GM18870 (cell line): ENCODE data around the gene OR56A3.
"Not testable (repeated sequence)": the region's sequence is repeated elsewhere in the genome, so short reads cannot be mapped to it uniquely, and the experiment has no call there.

ENCODE experiments used
- ATAC-seq: cut with Tn5 transposase; IDR thresholded peaks from one replicate; pipeline ENCODE4 v1.9.1; 2021; ENCODE audit warnings: moderate library complexity; ENCODE audit not compliant: unreplicated experiment

OR56A3 gene, protein sequence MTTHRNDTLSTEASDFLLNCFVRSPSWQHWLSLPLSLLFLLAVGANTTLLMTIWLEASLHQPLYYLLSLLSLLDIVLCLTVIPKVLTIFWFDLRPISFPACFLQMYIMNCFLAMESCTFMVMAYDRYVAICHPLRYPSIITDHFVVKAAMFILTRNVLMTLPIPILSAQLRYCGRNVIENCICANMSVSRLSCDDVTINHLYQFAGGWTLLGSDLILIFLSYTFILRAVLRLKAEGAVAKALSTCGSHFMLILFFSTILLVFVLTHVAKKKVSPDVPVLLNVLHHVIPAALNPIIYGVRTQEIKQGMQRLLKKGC

GRCh38 chr11:5941951-5942350 is at the start of gene OR56A3:
Gene OR56A3 (plus strand): TSS chr11:5942251. CDS start chr11:5947347, 5,096 bp downstream.
- ATAC-seq: no peak

- ATAC-seq: no peak
Measured at GRCh38 chr11:5892908-5893307, 49.1 kb upstream of the OR56A3 start, which contains the start of gene OR52E5. Gene OR52E5 (plus strand): TSS chr11:5893208. CDS start chr11:5900777, 7,569 bp downstream.

GRCh38 chr11:5899534-5899933 is 42.5 kb upstream of the OR56A3 start:
- ATAC-seq: no peak

DNA sequence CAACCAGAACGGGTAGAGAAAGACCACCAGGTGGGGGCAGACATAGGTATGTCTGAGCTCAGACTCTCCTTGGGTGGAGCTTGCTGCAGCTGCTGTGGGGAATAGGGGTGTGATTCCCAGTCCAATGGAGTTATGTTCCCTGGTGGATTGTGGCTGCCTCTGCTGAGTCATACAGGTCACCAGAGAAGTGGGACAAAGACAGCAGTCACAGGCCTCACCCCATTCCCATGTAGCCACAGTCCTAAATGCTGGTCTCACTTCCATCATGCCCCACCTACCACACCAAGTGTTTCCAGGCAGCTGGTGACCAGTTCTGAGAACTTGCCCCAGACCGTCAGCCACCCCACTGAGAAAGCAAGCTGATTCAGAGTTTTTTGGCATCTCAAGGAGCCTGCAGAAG is 31.5 kb upstream of the OR56A3 start:
- ATAC-seq: no peak

GRCh38 chr11:5922749-5923426 is 19.2 kb upstream of the OR56A3 start:
- peak; percentile 89 for ATAC-seq

- ATAC-seq: peak; percentile 57
Measured at GRCh38 chr11:5923427-5923776, 18.6 kb upstream of the OR56A3 start.

GRCh38 chr11:5923794-5924193 is 18.3 kb upstream of the OR56A3 start:
- peak; percentile 14 for ATAC-seq

DNA sequence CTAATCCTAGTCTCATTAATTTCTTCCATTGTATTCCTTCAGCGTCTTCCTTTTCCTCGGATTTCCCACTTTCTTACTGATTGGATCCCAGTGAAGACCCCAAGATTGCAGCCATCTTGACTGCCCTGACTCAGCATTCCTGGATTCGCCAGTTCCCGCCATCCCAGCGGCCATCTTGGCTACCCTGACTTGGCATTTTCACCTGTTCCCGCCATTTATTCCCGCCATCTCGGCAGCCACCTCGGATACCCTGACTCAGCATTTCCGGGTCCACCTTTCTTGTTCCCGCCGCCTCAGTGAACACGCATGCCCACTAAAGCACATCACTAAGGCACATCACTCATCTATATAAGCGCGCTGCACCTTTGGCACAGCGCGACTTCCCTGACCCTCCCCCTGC is 13.8 kb upstream of the OR56A3 start:
- ATAC-seq: no peak

- ATAC-seq: no peak
Measured at GRCh38 chr11:5928811-5929210, 13.2 kb upstream of the OR56A3 start.

- no peak for ATAC-seq
Measured at GRCh38 chr11:5929571-5930368, 12.3 kb upstream of the OR56A3 start.

DNA sequence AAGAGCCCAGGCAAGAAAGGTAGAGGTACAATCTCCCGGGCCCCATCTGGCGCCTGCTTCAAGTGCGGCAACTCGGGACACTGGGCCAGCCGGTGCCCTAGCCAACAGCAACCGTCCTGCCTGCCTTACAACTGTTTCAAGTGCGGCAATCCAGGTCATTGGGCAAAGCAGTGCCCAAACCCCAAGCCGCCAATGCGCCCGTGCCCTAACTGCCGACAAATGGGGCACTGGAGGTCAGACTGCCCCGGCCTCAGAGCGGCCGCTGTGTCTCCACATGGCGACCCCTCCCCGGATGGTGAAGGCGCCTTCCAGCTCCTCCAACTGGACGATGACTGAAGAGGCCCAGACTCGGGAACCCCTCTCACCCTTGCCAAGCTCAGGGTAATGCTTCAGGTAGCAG is 11.4 kb upstream of the OR56A3 start:
- no peak for ATAC-seq

DNA sequence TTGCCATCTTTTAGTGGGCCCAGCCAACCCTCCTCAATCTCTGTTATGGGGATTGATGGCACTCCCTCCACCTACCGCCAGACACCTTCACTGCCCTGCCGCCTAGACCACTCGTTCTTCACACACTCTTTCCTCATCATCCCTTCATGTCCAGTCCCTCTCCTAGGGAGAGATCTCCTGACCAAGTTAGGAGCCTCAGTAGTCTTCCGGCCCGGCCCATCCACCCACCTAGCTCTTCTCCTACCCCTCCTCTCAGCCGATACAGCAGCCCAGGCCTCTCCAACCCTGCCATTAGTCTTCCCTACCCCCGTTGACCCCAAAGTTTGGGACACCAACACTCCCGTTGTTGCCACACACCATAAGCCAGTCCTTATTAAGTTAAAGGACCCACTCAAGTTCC is 11.0 kb upstream of the OR56A3 start:
- no peak for ATAC-seq

DNA sequence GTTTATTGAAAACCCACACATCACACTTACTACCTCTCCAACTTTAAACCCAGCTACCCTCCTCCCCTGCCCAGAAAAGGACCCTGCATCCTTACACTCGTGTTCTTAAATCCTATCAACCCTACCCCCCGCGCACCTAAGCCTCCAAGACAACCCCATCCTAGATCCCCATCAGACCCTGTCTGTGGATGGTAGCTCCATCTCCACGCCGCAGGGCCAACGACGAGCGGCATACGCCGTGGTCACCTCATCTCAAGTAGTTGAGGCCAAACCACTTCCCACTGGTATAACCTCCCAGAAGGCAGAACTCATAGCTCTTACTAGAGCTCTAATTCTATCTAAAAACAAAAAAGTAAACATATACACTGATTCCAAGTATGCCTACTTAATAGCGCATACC is 9.4 kb upstream of the OR56A3 start:
- no peak for ATAC-seq

- no peak for ATAC-seq
Measured at GRCh38 chr11:5933116-5933515, 8.9 kb upstream of the OR56A3 start.

DNA sequence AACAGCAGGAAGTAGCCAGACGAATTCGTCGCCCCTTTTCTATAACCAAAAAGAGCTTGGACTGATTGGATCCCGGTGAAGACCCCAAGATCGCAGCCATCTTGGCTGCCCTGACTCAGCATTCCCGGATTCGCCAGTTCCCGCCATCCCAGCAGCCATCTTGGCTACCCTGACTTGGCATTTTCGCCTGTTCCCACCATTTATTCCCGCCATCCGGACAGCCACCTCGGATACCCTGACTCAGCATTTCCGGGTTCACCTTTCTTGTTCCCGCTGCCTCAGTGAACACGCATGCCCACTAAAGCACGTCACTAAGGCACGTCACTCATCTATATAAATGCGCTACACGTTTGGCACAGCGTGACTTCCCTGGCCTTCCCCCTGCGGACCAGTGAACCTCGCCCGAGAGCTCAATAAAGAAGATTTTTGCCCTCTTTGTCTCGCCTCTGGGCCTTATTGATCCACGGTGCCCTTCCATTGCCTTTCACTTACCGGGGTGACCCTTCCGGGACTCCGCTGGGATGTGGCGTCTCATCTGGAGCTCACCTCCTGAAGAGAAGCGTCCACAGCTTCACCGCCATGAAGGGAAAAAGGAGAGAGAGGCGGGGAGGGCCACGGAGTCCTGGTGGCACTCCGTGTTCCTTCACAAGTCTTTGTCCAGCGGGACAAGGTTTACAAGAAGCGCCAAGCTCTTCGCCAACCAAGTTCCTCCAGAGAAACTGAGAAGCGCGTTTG is 4.0 kb upstream of the OR56A3 start:
- ATAC-seq: no peak

GRCh38 chr11:5938603-5938965 is 3.5 kb upstream of the OR56A3 start:
- ATAC-seq: no peak

DNA sequence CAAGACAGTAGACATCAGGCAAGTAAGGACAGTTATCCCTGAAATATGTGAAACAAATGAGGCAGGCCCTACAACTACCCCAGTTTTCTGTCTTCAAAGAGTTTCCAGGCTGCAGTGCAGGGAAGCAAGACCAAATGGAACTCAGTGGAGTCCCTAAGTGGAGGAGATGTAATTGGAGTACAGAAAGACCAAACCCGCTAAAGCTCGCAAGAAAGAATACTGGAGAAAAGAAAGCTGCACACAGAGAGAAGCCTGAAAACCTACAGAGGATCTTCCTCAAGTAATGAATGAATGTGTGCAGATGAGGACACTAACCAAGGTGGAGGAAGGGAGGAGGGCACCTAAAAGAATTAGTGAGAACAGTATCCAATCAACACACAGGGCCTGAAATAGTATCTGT is 1.3 kb upstream of the OR56A3 start:
- no peak for ATAC-seq

DNA sequence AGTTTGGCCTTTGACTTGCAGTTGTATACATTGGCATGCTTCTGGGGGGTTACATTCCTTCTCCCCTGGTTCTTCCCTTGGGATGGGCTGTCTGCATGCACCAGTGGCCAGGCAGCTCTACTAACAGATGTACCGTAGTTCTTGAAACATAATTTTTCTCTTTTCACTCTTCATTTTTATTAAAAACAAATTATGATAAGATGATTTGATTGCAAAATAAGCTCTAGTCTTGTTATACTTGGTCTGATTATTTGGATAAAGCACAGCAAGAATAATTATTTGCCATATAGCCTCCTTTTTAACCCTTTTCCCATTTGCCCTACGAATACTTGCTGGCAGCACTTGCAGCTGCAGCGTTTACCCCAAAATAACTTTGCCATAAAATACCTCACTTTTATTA is 13.5 kb downstream of the OR56A3 start:
- no peak for ATAC-seq

DNA sequence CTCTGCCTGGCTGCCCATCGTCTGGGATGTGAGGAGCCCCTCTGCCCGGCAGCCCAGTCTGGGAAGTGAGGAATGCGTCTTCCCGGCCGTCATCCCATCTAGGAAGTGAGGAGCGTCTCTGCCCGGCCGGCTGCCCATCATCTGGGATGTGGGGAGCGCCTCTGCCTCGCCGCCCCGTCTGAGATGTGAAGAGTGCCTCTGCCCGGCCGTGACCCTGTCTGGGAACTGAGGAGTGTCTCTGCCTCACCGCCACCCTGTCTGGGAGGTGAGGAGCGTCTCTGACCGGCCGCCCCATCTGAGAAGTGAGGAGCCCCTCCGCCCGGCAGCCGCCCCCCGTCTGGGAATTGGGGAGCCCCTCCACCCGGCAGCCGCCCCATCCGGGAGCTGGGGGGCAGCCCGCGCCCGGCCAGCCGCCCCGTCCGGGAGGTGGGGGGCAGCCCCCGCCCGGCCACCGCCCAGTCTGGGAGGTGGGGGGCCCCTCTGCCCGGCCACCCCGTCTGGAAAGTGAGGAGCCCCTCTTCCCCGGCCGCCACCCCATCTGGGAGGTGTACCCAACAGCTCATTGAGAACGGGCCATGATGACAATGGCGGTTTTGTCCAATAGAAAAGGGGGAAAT is 18.8 kb downstream of the OR56A3 start:
- ATAC-seq: not testable (repeated sequence)

GRCh38 chr11:5966958-5967357 is 24.9 kb downstream of the OR56A3 start:
- ATAC-seq: no peak

DNA sequence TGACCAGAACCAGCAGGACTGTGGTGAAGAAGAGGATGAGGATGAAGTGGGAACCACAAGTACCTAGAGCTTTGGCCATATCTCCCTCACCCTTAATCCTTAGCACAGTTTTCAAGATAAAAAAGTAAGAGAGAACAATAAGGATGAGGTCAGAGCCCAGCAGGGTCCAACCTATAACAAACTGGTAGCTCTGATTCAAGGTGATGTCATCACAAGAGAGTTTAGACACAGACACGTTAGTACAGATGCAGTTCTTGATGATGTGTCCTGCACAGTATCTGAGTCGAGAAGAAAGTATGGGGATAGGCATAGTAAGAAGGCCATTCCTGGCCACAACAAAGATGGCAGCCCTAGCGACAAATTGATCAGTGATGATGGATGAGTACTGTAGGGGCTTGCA is 25.7 kb downstream of the OR56A3 start:
- no peak for ATAC-seq
